Measurements from ENCODE around the gene CAMLG. TPM values are rescaled to one million over a fixed set of nuclear protein-coding genes. Genes with fewer than 3 reads are reported as not detected.
A peak's percentile ranks its signal among the peaks of the same experiment; 100 is the strongest.

CAMLG gene
- total and polyA plus RNA-seq, 9 of the 15 experiments (the other 6 are each of a cell fraction or from before 2014, with no cell fraction given), result 11.3 to 22.0 (median 16.3) TPM

GRCh38 chr5:134758504-134759341 lies 20.4 kb downstream of the CAMLG start, which contains the start of gene DDX46:
DDX46 (plus strand) TSS chr5:134758779; CDS start chr5:134758939, 160 bp downstream.
- ATAC-seq (peak; percentile 98), DNase-seq (ENCODE audit: extremely low read depth in 1 of 4, low spot score in 3 of 4) (peak; percentile 93 to 97 (median 94)), FAIRE-seq (peak; percentile 83)
- Histone ChIP-seq H3K4me2 (ENCODE audit: insufficient read depth, low read length) (peak within 1 kb of the TSS; percentile 89), H3K4me3 (peak within 1 kb of the TSS; percentile 80), H3K9me3 (replicated peaks; ENCODE audit: control insufficient read depth, insufficient read depth, low read depth, low read length) (no peaks in the 10 kb centered on the region), H3K27me3 (ENCODE audit: control insufficient read depth in 2 of 2, insufficient read depth in 2 of 2, low read length in 2 of 2) (no peaks in the 10 kb centered on the region), H2AFZ (ENCODE audit: low read depth, low read length) (peak within 1 kb of the TSS; percentile 100), H3K27ac (ENCODE audit: extremely low read depth, low read depth, low read length) (peak within 1 kb of the TSS; percentile 81), H4K20me1 (replicated peaks; ENCODE audit: control insufficient read depth, insufficient read depth, low read length) (peaks cover 4% of the 10 kb centered on the region), H3K4me1 (replicated peaks in 1 of 2; ENCODE audit: control insufficient read depth in 2 of 2, insufficient read depth in 2 of 2, low read length in 2 of 2) (peaks cover 6 to 15% of the 10 kb centered on the region in 2 experiments; a peak in 4 of 5 replicates), H3K9me1 (ENCODE audit: control insufficient read depth, insufficient read depth, low read length) (no peaks in the 10 kb centered on the region), H3K9ac (ENCODE audit: insufficient read depth in 1 of 2, low read depth in 2 of 2, low read length in 2 of 2) (peak within 1 kb of the TSS; percentile 78 to 99), H3K79me2 (ENCODE audit: control insufficient read depth, insufficient read depth, low read length) (peaks cover 51% of the 10 kb centered on the region), H3K36me3 (ENCODE audit: control insufficient read depth, insufficient read depth, low read length) (peaks cover 29% of the 10 kb centered on the region)
- ChIA-PET POLR2A (interaction anchor here (0.6 to 2.5 kb wide), 12 partner anchors 10 to 666 kb away, joined by 3 to 21 read pairs (median 4); partner anchors contain the start of genes CAMLG and PCBD2), CTCF (ENCODE audit: low intra/inter-chr PET ratio) (interaction anchor here (1.0 kb wide), 1 partner anchor 145 kb away, joined by 3 read pairs; no protein-coding TSS in a partner anchor)
- intact Hi-C loops (cut with micrococcal nuclease), result loop anchor here (1.0 kb wide), 1 partner anchor 20 kb away; the partner anchor contains the start of gene CAMLG
- WGBS (ENCODE audit: insufficient coverage, low coverage, missing lambda C conversion rate), result under 1% methylated on average over 66 of the region's 73 CpGs
- in situ Hi-C loops (cut with MboI), result no loop called here
- BruUV-seq (replicated peaks), result TSS peak; percentile 61
- TF ChIP-seq ZNF124 (CRISPR knock-in tag; IDR thresholded peaks at IDR 0.05) (no peak), ETS2 (tag; IDR thresholded peaks at IDR 0.05; ENCODE audit: borderline replicate concordance, poor library complexity, severe bottlenecking) (no peak), CBX2 (IDR thresholded peaks at IDR 0.05; ENCODE audit: insufficient read depth, low read length, poor library complexity, severe bottlenecking) (no peak), ZNF511 (CRISPR knock-in tag; IDR thresholded peaks at IDR 0.05) (no peak; the same call in 1 of the 2 replicates), ZNF77 (CRISPR knock-in tag; IDR thresholded peaks at IDR 0.05) (no peak), FOS (IDR thresholded peaks at IDR 0.05; ENCODE audit: extremely low read depth, insufficient read length) (no peak), ATF2 (CRISPR knock-in tag; IDR thresholded peaks at IDR 0.05) (no peak), POLR3G (IDR thresholded peaks at IDR 0.05; ENCODE audit: extremely low read depth, insufficient read length, insufficient replicate concordance) (no peak), ZNF41 (CRISPR knock-in tag; conservative IDR thresholded peaks at IDR 0.05) (no peak), HINFP (tag; conservative IDR thresholded peaks at IDR 0.05; ENCODE audit: low read depth) (no peak), TBL1XR1 (IDR thresholded peaks at IDR 0.05; ENCODE audit: low read length in 2 of 2) (peak; percentile 46 to 74; a peak in 1 of 4 replicates), MEIS2 (IDR thresholded peaks at IDR 0.05; ENCODE audit: partially characterized antibody) (no peak), CHD1 (IDR thresholded peaks at IDR 0.05; ENCODE audit: low read length) (no peak), SIRT6 (IDR thresholded peaks at IDR 0.05; ENCODE audit: low read depth, low read length) (no peak), ZNF277 (CRISPR knock-in tag; IDR thresholded peaks at IDR 0.05; ENCODE audit: borderline replicate concordance) (no peak)

All from K562 (cell line).